HepG2 (cell line): ENCODE data around the gene OR6X1. TPM values are rescaled to one million over a fixed set of nuclear protein-coding genes. Genes with fewer than 3 reads are reported as not detected.

Experiments used
- ATAC-seq: fragments of 200-7000 bp; cut with Tn5 transposase; 3 replicates; pipeline ENCODE4 v1.9.1; 2020; ENCODE audit warnings: mild to moderate bottlenecking, moderate library complexity
- BruUV-seq: library from RNA; stranded (reverse); fragments of 400-500 nt; replicated peaks from 2 replicates; lab custom pipeline; 2021; lab: Mats Ljungman, UMichigan
- CTCF ChIA-PET: fragments of 300-600 bp; formaldehyde crosslinking; extraction: SDS; loops from one replicate; lab custom pipeline; 2021; ENCODE audit warnings: low total read pairs, inconsistent platforms, low intra/inter-chr PET ratio; lab: Yijun Ruan, JAX
- POLR2A ChIA-PET: fragments of 350-600 bp; sonication (Branson Sonifier 250); formaldehyde crosslinking; loops from one replicate; lab custom pipeline; 2020; ENCODE audit warnings: antibody characterized with exemption, inconsistent platforms; lab: Yijun Ruan, JAX
- DNase-seq: peaks from one replicate; pipeline ENCODE4 v3.0.0-alpha.2; 2015; ENCODE audit warnings: low spot score
- FAIRE-seq: peaks from 3 replicates; lab custom pipeline; 2011; peaks lifted over from hg19 to GRCh38; lab: Jason Lieb, UNC
- H2AFZ ChIP-seq: one replicate; pipeline ENCODE4 v1.6.1; 2011; ENCODE audit warnings: low read length, inconsistent platforms
- H3K27ac ChIP-seq: fragments of 300-600 bp; 3 replicates; pipeline ENCODE4 v1.8.0; 2011; ENCODE audit warnings: mixed run types, mild to moderate bottlenecking, mixed read lengths, low read length, inconsistent platforms; ENCODE audit not compliant: insufficient read depth; ENCODE audit errors: extremely low read length
- H3K27me3 ChIP-seq, 2 experiments: fragments of 200-600 bp in 1 of 2; 2 replicates in 1 of 2; 3 replicates in 1 of 2; pipeline versions ENCODE4 v1.6.0 to v1.8.0; 2011; ENCODE audit warnings: low read length in 2 of 2, mild to moderate bottlenecking in 2 of 2, moderate library complexity in 2 of 2, inconsistent platforms in 1 of 2; ENCODE audit not compliant: insufficient read depth in 2 of 2, control insufficient read depth in 1 of 2
- H3K36me3 ChIP-seq, 2 experiments: fragments of 200-600 bp in 1 of 2; replicated peaks in 1 of 2; 2 replicates in 1 of 2; 3 replicates in 1 of 2; pipeline versions ENCODE4 v1.5.1 to v1.8.0; 2011; ENCODE audit warnings: low read length in 2 of 2, inconsistent platforms in 1 of 2; ENCODE audit not compliant: insufficient read depth in 2 of 2, control insufficient read depth in 1 of 2
- H3K4me1 ChIP-seq: 2 replicates; pipeline ENCODE4 v1.5.1; 2012; ENCODE audit warnings: low read length, inconsistent platforms; ENCODE audit not compliant: insufficient read depth
- H3K4me2 ChIP-seq: 2 replicates; pipeline ENCODE4 v1.6.0; 2011; ENCODE audit warnings: low read depth, low read length, inconsistent platforms
- H3K4me3 ChIP-seq, 3 experiments: fragments of 200-600 bp in 1 of 3; sonication (generic), shearing (Covaris generic) in 1 of 3; replicated peaks in 1 of 3; 2 replicates each; pipeline ENCODE4 v1.5.1; 2011 to 2016; ENCODE audit warnings: low read length in 3 of 3, inconsistent platforms in 2 of 3, low read depth in 2 of 3, mild to moderate bottlenecking in 2 of 3, control low read depth in 1 of 3, mixed read lengths in 1 of 3; ENCODE audit not compliant: insufficient read depth in 1 of 3
- H3K79me2 ChIP-seq: one replicate; pipeline ENCODE4 v1.6.1; 2011; ENCODE audit warnings: low read length, inconsistent platforms; ENCODE audit not compliant: insufficient read depth
- H3K9ac ChIP-seq: 2 replicates; pipeline ENCODE4 v1.6.0; 2011; ENCODE audit warnings: mild to moderate bottlenecking, low read depth, low read length, inconsistent platforms; ENCODE audit not compliant: insufficient read depth
- H3K9me3 ChIP-seq: 2 replicates; pipeline ENCODE4 v1.5.1; 2012; ENCODE audit warnings: mild to moderate bottlenecking, low read length
- H4K20me1 ChIP-seq: 2 replicates; pipeline ENCODE4 v1.6.0; 2011; ENCODE audit warnings: inconsistent platforms, mild to moderate bottlenecking, low read length, moderate library complexity; ENCODE audit not compliant: insufficient read depth
- AGO2 ChIP-seq: fragments of 200-400 bp; formaldehyde crosslinking; optimal IDR thresholded peaks from 2 replicates; pipeline ENCODE3; 2017; ENCODE audit warnings: mild to moderate bottlenecking, low read depth, low read length, moderate library complexity
- AHR ChIP-seq: IDR thresholded peaks from 2 replicates; pipeline ENCODE4 v1.6.1; 2018; ENCODE audit warnings: missing genetic modification reagents, missing compliant biosample characterization
- CC2D1A ChIP-seq: sonication (generic); formaldehyde crosslinking; IDR thresholded peaks from 2 replicates; pipeline ENCODE4 v1.8.1; 2023; ENCODE audit warnings: mild to moderate bottlenecking, missing genetic modification reagents
- CCDC6 ChIP-seq: sonication (generic); formaldehyde crosslinking; IDR thresholded peaks from 2 replicates; pipeline ENCODE4 v1.8.1; 2022; ENCODE audit warnings: mild to moderate bottlenecking, missing genetic modification reagents, moderate library complexity
- CENPBD1 ChIP-seq: sonication (generic); formaldehyde crosslinking; IDR thresholded peaks from 2 replicates; pipeline ENCODE4 v1.8.0; 2022; ENCODE audit warnings: missing genetic modification reagents, low read depth, mild to moderate bottlenecking, borderline replicate concordance
- DR1 ChIP-seq: sonication (generic); formaldehyde crosslinking; IDR thresholded peaks from 2 replicates; pipeline ENCODE4 v1.8.0; 2021; ENCODE audit warnings: mild to moderate bottlenecking, missing genetic modification reagents, inconsistent platforms
- KDM3A ChIP-seq: IDR thresholded peaks from 2 replicates; pipeline ENCODE4 v1.6.1; 2018; ENCODE audit warnings: low read depth, missing compliant biosample characterization
- PRPF4 ChIP-seq: fragments of 200-400 bp; formaldehyde crosslinking; IDR thresholded peaks from 2 replicates; pipeline ENCODE4 v1.6.1; 2016; ENCODE audit warnings: low read length, low read depth; ENCODE audit not compliant: poor library complexity, severe bottlenecking
- SP1 ChIP-seq, 2 experiments: fragments of 450-650 bp in 1 of 2; sonication (generic) in 1 of 2; formaldehyde crosslinking in 1 of 2; IDR thresholded peaks; 2 replicates each; pipeline versions ENCODE4 v1.4.0 to v1.6.1; 2016 to 2020; ENCODE audit warnings: missing genetic modification reagents in 1 of 2
- ZBTB38 ChIP-seq: sonication (generic); formaldehyde crosslinking; IDR thresholded peaks from 2 replicates; pipeline ENCODE4 v1.5.1; 2020; ENCODE audit warnings: mild to moderate bottlenecking, missing genetic modification reagents
- ZNF205 ChIP-seq: IDR thresholded peaks from 2 replicates; pipeline ENCODE4 v1.6.1; 2018; ENCODE audit warnings: missing biosample characterization, missing genetic modification reagents
- ZNF33B ChIP-seq: sonication (generic); formaldehyde crosslinking; IDR thresholded peaks from 2 replicates; pipeline ENCODE4 v1.5.1; 2020; ENCODE audit warnings: mild to moderate bottlenecking, missing genetic modification reagents
- ZZZ3 ChIP-seq: sonication (generic); formaldehyde crosslinking; IDR thresholded peaks from 2 replicates; pipeline ENCODE4 v1.4.0; 2020; ENCODE audit warnings: missing genetic modification reagents, mild to moderate bottlenecking, borderline replicate concordance
- WGBS: methylation state at CpG from one replicate; pipeline ENCODE4 v1.1.6; 2017; ENCODE audit warnings: low lambda C conversion rate; 5-methylcytosine and 5-hydroxymethylcytosine counted together
- in situ Hi-C: cut with HindIII; loops from 2 replicates; pipeline ENCODE4 v1.10.0; 2017; ENCODE audit warnings: low pct_unique_long_range_greater_than_20kb; ENCODE audit not compliant: extremely low pct_ligation_motif_present
- intact Hi-C: fragments of 100-400 bp; cut with micrococcal nuclease; formaldehyde crosslinking; loops from one replicate; pipeline ENCODE4 v1.10.0; 2022; ENCODE audit not compliant: unreplicated experiment
- polyA plus RNA-seq, 8 experiments: library from polyadenylated mRNA; depleted of rRNA in 3 of 8; stranded (reverse) in 7 of 8; unstranded in 1 of 8; fragments of >200 nt; fragmentation: Illumina TruSeq in 4 of 8; extraction: Trizol in 4 of 8; gene quantifications; 2 replicates each; pipeline versions ENCODE4 v1.2.1 to v1.2.3, GENCODE V29; 2011 to 2016; ENCODE audit warnings: low read depth in 4 of 8, missing spikeins in 1 of 8, mixed read lengths in 1 of 8; ENCODE audit not compliant: insufficient read depth in 1 of 8
- total RNA-seq, 5 experiments: library from RNA; depleted of rRNA; stranded (reverse); fragments of >200 nt; fragmentation: Illumina TruSeq; extraction: Trizol; gene quantifications; 2 replicates each; pipeline ENCODE4 v1.2.3, GENCODE V29; 2016; ENCODE audit warnings: low read depth in 1 of 5
- TF ChIP-seq, protein P1 (sequence below): sonication (generic); formaldehyde crosslinking; IDR thresholded peaks from 2 replicates; pipeline ENCODE4 v1.5.1; 2020; ENCODE audit warnings: missing genetic modification reagents, mild to moderate bottlenecking, borderline replicate concordance
- TF ChIP-seq, protein P2 (sequence below): sonication (generic); formaldehyde crosslinking; IDR thresholded peaks from 2 replicates; pipeline ENCODE4 v1.8.0; 2022; ENCODE audit warnings: missing genetic modification reagents, mild to moderate bottlenecking, moderate library complexity, borderline replicate concordance
- TF ChIP-seq, protein P3 (sequence below): sonication (generic); formaldehyde crosslinking; IDR thresholded peaks from 2 replicates; pipeline ENCODE4 v1.5.0; 2020; ENCODE audit warnings: missing genetic modification reagents

Gene OR6X1
- total and polyA plus RNA-seq, 2 of the 13 experiments (the other 11 are each of a cell fraction or from before 2014, with no cell fraction given), result not detected

GRCh38 chr11:123707206-123707605 lies 47.1 kb downstream of the OR6X1 start:
- no peaks in the 10 kb centered on the region for H3K36me3 ChIP-seq
- POLR2A ChIA-PET, result no interaction called here
- H3K9ac ChIP-seq, result no peak overlapping the region
- H3K4me1 ChIP-seq, result no peaks in the 10 kb centered on the region
- BruUV-seq, result no TSS peak
- ATAC-seq (no peak), FAIRE-seq (no peak), DNase-seq (no peak)
- H3K27me3 ChIP-seq, result no peaks in the 10 kb centered on the region; a peak in 1 of 5 replicates
- H3K4me2 ChIP-seq, result no peak overlapping the region
- no peaks in the 10 kb centered on the region for H4K20me1 ChIP-seq
- 62% methylated on average over 3 of the region's 3 CpGs for WGBS
- no peak overlapping the region for H3K27ac ChIP-seq
- in situ Hi-C loops (loop anchor here (5.0 kb wide), 2 partner anchors 65 to 120 kb away; no protein-coding TSS in a partner anchor), intact Hi-C loops (loop anchor here (1.0 kb wide), 2 partner anchors 66 to 127 kb away; no protein-coding TSS in a partner anchor)
- no peak overlapping the region for H2AFZ ChIP-seq
- CTCF ChIA-PET, result interaction anchor here (0.8 to 1.8 kb wide), 2 partner anchors 66 to 127 kb away, joined by 9 to 35 read pairs; no protein-coding TSS in a partner anchor
- no peak overlapping the region for H3K4me3 ChIP-seq
- H3K79me2 ChIP-seq, result no peaks in the 10 kb centered on the region
- no peaks in the 10 kb centered on the region for H3K9me3 ChIP-seq
- TF ChIP-seq, protein P1, sequence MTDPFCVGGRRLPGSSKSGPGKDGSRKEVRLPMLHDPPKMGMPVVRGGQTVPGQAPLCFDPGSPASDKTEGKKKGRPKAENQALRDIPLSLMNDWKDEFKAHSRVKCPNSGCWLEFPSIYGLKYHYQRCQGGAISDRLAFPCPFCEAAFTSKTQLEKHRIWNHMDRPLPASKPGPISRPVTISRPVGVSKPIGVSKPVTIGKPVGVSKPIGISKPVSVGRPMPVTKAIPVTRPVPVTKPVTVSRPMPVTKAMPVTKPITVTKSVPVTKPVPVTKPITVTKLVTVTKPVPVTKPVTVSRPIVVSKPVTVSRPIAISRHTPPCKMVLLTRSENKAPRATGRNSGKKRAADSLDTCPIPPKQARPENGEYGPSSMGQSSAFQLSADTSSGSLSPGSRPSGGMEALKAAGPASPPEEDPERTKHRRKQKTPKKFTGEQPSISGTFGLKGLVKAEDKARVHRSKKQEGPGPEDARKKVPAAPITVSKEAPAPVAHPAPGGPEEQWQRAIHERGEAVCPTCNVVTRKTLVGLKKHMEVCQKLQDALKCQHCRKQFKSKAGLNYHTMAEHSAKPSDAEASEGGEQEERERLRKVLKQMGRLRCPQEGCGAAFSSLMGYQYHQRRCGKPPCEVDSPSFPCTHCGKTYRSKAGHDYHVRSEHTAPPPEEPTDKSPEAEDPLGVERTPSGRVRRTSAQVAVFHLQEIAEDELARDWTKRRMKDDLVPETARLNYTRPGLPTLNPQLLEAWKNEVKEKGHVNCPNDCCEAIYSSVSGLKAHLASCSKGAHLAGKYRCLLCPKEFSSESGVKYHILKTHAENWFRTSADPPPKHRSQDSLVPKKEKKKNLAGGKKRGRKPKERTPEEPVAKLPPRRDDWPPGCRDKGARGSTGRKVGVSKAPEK, result no peak
- TF ChIP-seq CENPBD1 (no peak), KDM3A (CRISPR knock-in tag) (no peak), ZBTB38 (no peak), AHR (CRISPR knock-in tag) (no peak), DR1 (CRISPR knock-in tag) (no peak), ZZZ3 (CRISPR knock-in tag) (no peak), SP1 (IDR thresholded peaks at IDR 0.05) (no peak), SP1 (CRISPR knock-in tag; IDR thresholded peaks at IDR 0.05) (no peak), CCDC6 (CRISPR knock-in tag) (no peak), ZNF205 (CRISPR knock-in tag) (no peak), CC2D1A (CRISPR knock-in tag) (no peak), AGO2 (no peak), PRPF4 (no peak), ZNF33B (no peak)
- TF ChIP-seq, protein P2, sequence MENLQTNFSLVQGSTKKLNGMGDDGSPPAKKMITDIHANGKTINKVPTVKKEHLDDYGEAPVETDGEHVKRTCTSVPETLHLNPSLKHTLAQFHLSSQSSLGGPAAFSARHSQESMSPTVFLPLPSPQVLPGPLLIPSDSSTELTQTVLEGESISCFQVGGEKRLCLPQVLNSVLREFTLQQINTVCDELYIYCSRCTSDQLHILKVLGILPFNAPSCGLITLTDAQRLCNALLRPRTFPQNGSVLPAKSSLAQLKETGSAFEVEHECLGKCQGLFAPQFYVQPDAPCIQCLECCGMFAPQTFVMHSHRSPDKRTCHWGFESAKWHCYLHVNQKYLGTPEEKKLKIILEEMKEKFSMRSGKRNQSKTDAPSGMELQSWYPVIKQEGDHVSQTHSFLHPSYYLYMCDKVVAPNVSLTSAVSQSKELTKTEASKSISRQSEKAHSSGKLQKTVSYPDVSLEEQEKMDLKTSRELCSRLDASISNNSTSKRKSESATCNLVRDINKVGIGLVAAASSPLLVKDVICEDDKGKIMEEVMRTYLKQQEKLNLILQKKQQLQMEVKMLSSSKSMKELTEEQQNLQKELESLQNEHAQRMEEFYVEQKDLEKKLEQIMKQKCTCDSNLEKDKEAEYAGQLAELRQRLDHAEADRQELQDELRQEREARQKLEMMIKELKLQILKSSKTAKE (CRISPR knock-in tag), result no peak
- TF ChIP-seq, protein P3, sequence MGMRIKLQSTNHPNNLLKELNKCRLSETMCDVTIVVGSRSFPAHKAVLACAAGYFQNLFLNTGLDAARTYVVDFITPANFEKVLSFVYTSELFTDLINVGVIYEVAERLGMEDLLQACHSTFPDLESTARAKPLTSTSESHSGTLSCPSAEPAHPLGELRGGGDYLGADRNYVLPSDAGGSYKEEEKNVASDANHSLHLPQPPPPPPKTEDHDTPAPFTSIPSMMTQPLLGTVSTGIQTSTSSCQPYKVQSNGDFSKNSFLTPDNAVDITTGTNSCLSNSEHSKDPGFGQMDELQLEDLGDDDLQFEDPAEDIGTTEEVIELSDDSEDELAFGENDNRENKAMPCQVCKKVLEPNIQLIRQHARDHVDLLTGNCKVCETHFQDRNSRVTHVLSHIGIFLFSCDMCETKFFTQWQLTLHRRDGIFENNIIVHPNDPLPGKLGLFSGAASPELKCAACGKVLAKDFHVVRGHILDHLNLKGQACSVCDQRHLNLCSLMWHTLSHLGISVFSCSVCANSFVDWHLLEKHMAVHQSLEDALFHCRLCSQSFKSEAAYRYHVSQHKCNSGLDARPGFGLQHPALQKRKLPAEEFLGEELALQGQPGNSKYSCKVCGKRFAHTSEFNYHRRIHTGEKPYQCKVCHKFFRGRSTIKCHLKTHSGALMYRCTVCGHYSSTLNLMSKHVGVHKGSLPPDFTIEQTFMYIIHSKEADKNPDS, result no peak
